SK-N-SH (cell line): ENCODE results near the gene PRMT6.

Experiments used
- EP300 ChIP-seq, 2 experiments: IDR thresholded peaks; 2 replicates each; pipeline versions ENCODE4 v1.4.0 to v1.6.1; 2012; ENCODE audit warnings: borderline replicate concordance in 1 of 2, low read depth in 1 of 2, low read length in 1 of 2
- MXI1 ChIP-seq: IDR thresholded peaks from 2 replicates; pipeline ENCODE4 v1.6.1; 2012; ENCODE audit warnings: mild to moderate bottlenecking, low read depth, low read length, improper control_type of control experiment
- POLR2AphosphoS5 ChIP-seq: IDR thresholded peaks from 2 replicates; pipeline ENCODE4 v1.6.1; 2012; ENCODE audit warnings: low read depth, low read length
- RCOR1 ChIP-seq: fragments of 150-350 bp; IDR thresholded peaks from 2 replicates; pipeline ENCODE4 v1.6.1; 2017; ENCODE audit warnings: antibody characterized with exemption, low read length
- RXRA ChIP-seq: IDR thresholded peaks from 2 replicates; pipeline ENCODE4 v1.4.0; 2012; ENCODE audit warnings: low read depth, mild to moderate bottlenecking, borderline replicate concordance
- SIN3A ChIP-seq: IDR thresholded peaks from 2 replicates; pipeline ENCODE4 v1.6.1; 2012; ENCODE audit warnings: low read depth, mild to moderate bottlenecking, low read length, moderate library complexity, borderline replicate concordance
- TAF1 ChIP-seq: IDR thresholded peaks from 2 replicates; pipeline ENCODE4 v1.6.1; 2012; ENCODE audit warnings: low read depth, mild to moderate bottlenecking, low read length, moderate library complexity, borderline replicate concordance
- TEAD4 ChIP-seq: IDR thresholded peaks from 2 replicates; pipeline ENCODE4 v1.4.0; 2012; ENCODE audit warnings: mild to moderate bottlenecking, borderline replicate concordance; ENCODE audit not compliant: insufficient read depth
- YY1 ChIP-seq: IDR thresholded peaks from 2 replicates; pipeline ENCODE4 v1.4.0; 2012; ENCODE audit warnings: low read depth, mild to moderate bottlenecking
- TF ChIP-seq, protein P1 (sequence below): fragments of 200-600 bp; sonication (generic); IDR thresholded peaks from 2 replicates; pipeline ENCODE4 v1.6.1; 2017; ENCODE audit warnings: antibody characterized with exemption, mild to moderate bottlenecking, moderate library complexity
- TF ChIP-seq, protein P2 (sequence below): IDR thresholded peaks from 2 replicates; pipeline ENCODE4 v1.4.0; 2012; ENCODE audit warnings: low read depth

DNA sequence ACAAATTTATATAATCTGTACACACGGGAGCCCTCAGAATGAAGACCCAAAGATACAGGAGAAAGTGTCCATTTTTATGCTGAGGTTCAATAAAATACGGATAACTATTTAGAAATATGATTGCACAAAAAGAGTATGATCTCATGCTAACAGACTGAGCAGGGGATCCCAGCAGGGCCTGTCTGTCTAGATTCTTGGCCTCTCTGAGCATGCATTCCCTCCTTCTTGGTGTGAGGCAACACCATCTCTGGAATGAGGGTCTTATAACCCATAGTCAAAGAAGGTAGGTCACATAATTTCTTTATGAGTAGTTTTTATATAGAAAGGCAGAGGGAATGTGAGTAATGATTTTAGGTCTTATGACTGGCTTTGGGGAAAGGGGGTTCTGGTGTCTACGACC lies 5.4 kb downstream of the PRMT6 start:
- TF ChIP-seq, protein P1, sequence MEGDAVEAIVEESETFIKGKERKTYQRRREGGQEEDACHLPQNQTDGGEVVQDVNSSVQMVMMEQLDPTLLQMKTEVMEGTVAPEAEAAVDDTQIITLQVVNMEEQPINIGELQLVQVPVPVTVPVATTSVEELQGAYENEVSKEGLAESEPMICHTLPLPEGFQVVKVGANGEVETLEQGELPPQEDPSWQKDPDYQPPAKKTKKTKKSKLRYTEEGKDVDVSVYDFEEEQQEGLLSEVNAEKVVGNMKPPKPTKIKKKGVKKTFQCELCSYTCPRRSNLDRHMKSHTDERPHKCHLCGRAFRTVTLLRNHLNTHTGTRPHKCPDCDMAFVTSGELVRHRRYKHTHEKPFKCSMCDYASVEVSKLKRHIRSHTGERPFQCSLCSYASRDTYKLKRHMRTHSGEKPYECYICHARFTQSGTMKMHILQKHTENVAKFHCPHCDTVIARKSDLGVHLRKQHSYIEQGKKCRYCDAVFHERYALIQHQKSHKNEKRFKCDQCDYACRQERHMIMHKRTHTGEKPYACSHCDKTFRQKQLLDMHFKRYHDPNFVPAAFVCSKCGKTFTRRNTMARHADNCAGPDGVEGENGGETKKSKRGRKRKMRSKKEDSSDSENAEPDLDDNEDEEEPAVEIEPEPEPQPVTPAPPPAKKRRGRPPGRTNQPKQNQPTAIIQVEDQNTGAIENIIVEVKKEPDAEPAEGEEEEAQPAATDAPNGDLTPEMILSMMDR: no peak
- TF ChIP-seq, protein P2, sequence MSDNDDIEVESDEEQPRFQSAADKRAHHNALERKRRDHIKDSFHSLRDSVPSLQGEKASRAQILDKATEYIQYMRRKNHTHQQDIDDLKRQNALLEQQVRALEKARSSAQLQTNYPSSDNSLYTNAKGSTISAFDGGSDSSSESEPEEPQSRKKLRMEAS: no peak
- TF ChIP-seq TAF1: no peak
- no peak for TF ChIP-seq YY1
- no peak for TF ChIP-seq EP300 (IDR thresholded peaks at IDR 0.05; ENCODE audit: borderline replicate concordance in 1 of 2, low read depth in 1 of 2, low read length in 1 of 2)
- TF ChIP-seq MXI1: no peak
- no peak for TF ChIP-seq POLR2AphosphoS5
- no peak for TF ChIP-seq TEAD4
- TF ChIP-seq RXRA: no peak
- TF ChIP-seq SIN3A: no peak
- TF ChIP-seq RCOR1: no peak
